ENCODE data around the gene AKR1A1. TPM values are rescaled to one million over a fixed set of nuclear protein-coding genes. Genes with fewer than 3 reads are reported as not detected.

Gene AKR1A1
- total and polyA plus RNA-seq, 2 of the 8 experiments (the other 6 are each of a cell fraction or from before 2014, with no cell fraction given) = 344 to 435 TPM

GRCh38 chr1:45508295-45509151, 42.1 kb upstream of the AKR1A1 start (continued):
- TF ChIP-seq CHD7 (IDR thresholded peaks at IDR 0.05; ENCODE audit: insufficient replicate concordance, low read length) = no peak
- no peak for TF ChIP-seq BACH1 (IDR thresholded peaks at IDR 0.05; ENCODE audit: low read length)
- TF ChIP-seq, protein P1, sequence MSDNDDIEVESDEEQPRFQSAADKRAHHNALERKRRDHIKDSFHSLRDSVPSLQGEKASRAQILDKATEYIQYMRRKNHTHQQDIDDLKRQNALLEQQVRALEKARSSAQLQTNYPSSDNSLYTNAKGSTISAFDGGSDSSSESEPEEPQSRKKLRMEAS (IDR thresholded peaks at IDR 0.05) = no peak
- no peak for TF ChIP-seq POU5F1 (IDR thresholded peaks at IDR 0.05; ENCODE audit: low read depth, low read length)
- peak; percentile 72 for TF ChIP-seq POLR2AphosphoS5 (IDR thresholded peaks at IDR 0.05; ENCODE audit: low read depth, low read length)
- no peak for TF ChIP-seq TBP (IDR thresholded peaks at IDR 0.05; ENCODE audit: low read depth, low read length)
- TF ChIP-seq BRCA1 (IDR thresholded peaks at IDR 0.05; ENCODE audit: low read depth, low read length) = no peak
- no peak for TF ChIP-seq KDM1A (IDR thresholded peaks at IDR 0.05; ENCODE audit: borderline replicate concordance, low read length)
- TF ChIP-seq CBX5 (IDR thresholded peaks at IDR 0.05; ENCODE audit: low read depth, low read length) = no peak
- TF ChIP-seq SIX5 (IDR thresholded peaks at IDR 0.05; ENCODE audit: low read depth, low read length) = no peak
